Stimulated activated CD8-positive, alpha-beta memory T cell treated with anti-CD3 and anti-CD28 coated beads, Interleukin-4, amount 100 ng/mL, for 48 hours (primary cell): ENCODE measurements around the gene DNAH1.
"Not testable (repeated sequence)": the region's sequence is repeated elsewhere in the genome, so short reads cannot be mapped to it uniquely, and the experiment has no call there.

Source experiments
- DNase-seq: peaks from one replicate; pipeline ENCODE4 v3.0.0-alpha.2; 2020

DNAH1 gene

DNA sequence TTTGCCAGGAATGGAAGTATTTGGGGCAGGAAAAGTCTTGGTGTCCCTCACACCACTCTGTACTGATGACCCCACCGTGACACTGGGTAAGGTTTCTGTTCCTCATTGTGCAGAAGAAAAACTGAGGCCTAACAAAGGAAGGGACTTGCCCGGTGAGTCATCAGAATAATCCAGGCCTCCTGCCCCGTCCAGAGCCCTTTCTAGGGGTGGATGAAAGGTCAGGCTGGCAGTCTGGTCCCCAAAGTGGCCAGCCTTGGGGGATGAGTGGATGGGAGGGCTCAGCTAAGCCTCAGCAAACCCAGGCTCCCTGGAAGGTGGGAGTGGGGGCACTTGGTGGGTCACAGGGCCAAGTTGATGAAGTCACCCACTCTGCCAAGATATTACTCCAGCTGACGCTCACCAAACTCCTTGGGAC, 2.3 kb upstream of the DNAH1 start:
- no peak for DNase-seq

GRCh38 chr3:52314489-52314888, 1.6 kb upstream of the DNAH1 start:
- DNase-seq = no peak

- DNase-seq = no peak
These were observed 1.1 kb upstream of the DNAH1 start for GRCh38 chr3:52315006-52315405.

GRCh38 chr3:52317208-52318000, 1.3 kb downstream of the DNAH1 start:
- DNase-seq = peak; percentile 79

GRCh38 chr3:52318186-52318816, 2.2 kb downstream of the DNAH1 start:
- DNase-seq = no peak

GRCh38 chr3:52319921-52320595, 3.9 kb downstream of the DNAH1 start:
- no peak for DNase-seq

DNA sequence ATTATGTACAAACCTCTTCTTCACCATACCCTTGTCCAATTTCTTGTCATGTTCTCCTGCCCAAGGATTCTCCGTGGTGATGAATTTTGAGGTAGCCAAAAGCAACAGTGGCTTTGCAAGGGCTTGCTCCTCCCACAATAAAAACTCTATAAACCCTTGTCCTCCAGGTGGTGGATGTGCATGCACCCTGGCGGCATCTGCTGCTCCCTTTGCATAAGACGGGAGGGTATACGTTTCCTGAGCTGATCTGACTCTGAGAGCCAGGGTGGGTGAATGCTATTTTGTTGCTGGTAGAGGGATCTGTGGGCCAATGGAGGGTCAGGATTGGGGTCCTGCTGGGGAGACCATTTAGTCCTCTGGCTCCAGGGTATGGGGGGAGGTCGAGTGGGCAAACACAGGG, 5.4 kb downstream of the DNAH1 start:
- no peak for DNase-seq

GRCh38 chr3:52322466-52322865, 6.3 kb downstream of the DNAH1 start:
- no peak for DNase-seq

DNA sequence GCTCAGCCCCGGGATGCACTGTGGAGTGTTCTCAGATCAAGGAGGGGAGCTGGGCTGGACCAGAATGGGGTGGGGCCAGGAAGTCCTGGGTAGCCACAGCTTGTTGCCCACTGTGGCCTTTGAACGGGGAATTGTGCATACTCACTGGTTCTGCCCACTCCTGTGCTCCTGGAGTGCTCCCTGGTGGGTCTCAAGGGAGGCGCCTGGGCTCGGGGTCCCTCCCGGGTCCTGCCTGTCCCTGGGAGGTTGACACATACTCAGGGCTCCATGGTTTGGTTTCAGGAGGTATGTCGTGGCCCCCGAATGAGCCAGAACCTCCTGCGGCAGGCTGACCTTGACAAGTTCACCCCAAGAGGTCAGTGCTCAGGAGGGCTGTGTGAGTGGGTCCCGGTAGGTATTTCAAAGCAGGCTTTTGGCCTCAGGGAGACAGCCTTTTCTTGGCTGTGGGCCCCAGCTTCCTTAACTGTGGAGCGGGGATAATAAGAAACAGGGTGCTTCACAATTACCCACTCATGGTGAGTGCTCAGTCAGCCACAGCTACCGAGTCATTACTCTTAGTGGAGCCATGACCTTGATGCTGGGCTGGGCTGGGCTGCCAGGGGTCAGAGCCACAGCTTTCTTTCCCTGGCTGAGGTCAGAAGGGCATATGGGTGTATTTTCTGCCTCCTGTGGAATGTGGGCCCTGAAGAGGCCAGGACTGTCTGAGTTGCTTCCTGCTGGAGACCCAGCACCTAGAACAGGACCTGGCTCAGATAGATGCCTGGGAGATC, 7.6 kb downstream of the DNAH1 start:
- DNase-seq = no peak

GRCh38 chr3:52324676-52325075, 8.6 kb downstream of the DNAH1 start:
- no peak for DNase-seq

DNA sequence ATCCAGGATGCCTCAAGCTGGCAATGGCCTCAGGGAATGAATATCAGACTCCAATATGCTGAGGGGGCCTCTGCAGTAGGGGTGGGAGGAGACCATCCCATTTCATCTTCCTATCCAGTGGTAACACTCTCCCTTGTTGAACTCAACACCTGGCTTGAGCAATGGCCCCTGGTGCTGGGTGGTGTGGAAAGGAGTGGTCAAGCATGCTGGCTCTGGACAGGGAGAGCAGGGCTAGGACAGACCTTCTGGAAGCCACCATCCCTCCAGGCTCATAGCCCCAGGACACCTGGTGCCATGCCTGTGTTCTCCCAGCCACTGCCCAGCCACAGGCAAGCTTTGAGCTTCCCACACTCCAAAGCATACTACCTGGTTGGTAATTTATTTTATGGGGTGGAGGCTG, 9.6 kb downstream of the DNAH1 start:
- no peak for DNase-seq

GRCh38 chr3:52326976-52327375, 10.9 kb downstream of the DNAH1 start:
- DNase-seq = no peak

DNA sequence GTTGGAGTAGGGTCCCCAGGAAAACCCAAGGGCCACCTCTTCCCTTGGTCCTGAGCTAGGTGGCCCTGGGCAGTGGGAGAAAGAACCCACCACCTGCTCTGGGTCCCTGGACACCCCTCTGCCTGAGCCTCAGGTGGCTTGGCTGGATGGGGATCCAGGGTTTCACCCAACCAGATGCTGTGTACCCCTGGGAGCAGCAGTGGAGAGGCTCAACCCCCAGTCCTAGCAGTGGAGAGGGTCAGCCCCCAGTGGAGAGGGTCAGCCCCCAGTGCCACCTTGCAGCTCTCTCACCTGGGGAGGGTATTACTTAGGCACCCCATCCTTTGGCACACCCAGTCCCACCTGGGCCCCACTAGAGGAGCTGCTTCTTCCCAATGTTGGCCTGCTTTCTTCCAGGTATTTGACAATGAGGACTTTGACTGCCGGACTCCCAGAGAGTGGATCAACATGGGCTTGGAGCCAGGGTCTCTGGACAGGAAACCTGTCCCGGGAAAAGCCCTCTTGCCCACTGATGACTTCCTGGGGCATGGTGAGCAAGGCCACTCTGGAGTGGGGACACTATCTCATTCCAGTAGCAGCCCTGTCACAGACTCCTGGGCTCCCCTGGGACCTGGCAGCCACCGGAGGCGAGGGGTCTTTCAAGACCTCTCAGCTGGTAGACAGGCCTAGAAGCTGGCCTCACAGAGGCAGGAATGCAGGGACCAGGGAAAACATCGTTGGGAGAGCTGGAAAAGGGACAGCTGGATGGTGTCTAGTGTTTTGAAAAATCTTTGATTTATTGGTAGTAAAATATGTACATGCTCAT, 11.6 kb downstream of the DNAH1 start:
- no peak for DNase-seq

DNA sequence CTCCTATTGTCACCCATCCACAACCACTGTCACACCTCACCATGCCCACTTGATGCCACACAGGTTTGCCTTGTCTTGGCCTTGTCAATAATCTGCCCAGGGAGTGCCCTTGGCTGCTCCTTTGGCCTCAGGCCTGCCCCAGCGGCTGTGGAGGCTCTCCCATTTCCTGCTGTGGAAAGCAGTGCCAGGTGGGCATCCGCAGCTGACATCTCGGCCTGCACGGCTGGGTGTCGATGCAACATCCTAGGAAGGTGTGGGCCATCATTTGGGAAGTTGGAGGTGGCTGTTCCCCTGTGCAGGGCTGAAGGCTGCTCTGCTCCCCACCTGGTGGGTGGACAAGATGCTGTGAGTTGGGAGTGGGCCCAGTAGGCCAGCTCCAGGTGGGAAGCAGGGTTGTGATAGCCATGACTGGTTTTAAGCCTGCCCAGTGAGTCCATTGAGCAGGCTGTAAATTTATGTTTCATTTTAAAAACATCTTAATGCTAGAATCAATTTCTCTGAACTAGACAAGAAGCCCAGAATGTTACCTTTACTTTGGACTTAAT, 12.5 kb downstream of the DNAH1 start:
- DNase-seq = no peak

DNA sequence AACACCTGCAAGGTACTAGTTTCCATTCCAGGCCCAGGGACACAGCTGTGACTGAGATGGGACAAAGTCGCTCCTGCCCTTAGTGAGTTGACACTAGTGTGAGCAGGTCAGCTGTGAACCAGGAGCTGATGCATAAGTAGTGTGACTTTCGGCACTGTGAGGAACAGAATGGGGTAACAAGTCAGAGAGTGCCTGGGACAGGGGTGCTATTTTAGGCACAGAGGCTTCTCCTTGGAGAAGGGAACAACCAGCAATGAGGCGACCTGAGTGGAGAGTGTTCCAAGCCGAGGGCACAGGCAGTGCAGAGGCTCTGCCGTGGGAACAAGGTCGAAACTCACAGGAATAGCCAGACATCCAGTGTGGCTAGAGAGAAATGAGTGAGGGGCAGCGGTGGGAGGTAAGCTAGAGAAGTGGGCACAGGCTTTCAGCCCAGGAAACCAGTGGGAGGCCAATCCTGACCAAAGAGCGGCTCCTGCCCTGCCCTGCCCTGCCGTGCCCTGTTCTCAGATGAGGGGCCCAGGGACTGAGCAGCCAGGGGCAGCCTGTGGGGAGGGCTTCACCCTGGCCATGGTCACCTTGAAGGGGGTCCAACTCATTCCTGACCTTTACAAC, 14.2 kb downstream of the DNAH1 start:
- DNase-seq = no peak

GRCh38 chr3:52331091-52331490, 15.0 kb downstream of the DNAH1 start:
- no peak for DNase-seq

DNA sequence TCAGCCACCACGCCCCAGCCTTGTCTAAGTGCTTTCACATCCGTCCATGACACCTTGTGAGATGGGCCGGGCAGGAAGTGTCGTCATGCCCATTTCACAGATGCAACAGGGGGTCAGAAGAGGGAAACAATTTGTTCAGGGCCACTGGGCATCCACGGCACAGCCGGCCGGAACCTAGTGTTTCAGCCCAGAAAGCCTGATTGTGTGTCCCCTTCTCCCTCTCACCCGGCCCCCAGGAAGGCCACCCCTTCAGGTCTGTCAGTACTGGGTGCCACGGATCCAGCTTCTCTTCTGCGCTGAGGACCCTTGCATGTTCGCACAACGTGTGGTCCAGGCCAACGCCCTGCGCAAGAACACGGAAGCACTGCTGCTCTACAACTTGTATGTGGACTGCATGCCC, 15.8 kb downstream of the DNAH1 start:
- no peak for DNase-seq

GRCh38 chr3:52333869-52334557, 17.9 kb downstream of the DNAH1 start:
- no peak for DNase-seq

GRCh38 chr3:52338131-52338530, 22.0 kb downstream of the DNAH1 start:
- not testable (repeated sequence) for DNase-seq

DNA sequence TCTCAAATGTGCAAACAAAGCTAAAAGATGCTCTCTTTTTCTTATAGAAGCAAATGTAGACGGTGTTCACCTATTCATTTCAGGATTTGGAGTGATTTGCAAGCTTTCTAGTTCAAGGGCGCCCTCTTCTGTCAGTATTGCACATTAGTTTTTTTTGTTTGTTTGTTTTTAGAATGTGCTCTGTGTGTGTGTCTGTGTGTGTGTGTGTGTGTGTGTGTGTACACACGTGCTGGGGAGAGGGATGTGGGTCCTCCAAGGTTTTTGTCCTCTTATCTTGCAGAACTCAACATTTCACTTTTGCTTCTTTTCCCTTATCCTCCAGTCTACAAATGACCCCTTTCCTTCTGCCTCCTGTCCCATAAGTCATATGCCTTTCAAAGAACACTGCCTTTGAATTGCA, 23.5 kb downstream of the DNAH1 start:
- peak; percentile 42 for DNase-seq

DNA sequence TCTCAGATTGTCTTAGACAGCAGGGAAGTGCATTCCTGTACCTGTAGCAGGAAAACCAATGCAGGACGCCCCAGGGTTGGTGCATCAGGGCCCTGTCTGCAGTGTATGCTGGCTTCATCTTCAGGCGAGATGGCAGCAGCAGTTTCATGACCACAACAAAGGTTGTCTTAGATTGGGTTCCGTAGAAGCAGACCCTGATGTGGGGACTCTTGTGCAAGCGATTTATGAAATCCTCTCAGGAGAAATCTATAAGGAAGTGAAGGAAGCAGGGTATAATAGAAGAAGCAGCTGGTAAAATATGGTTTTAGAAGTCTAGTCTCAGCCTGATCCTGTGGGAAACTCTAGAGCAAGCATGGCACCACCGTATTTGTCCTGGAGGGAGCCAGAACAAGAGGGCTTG, 25.0 kb downstream of the DNAH1 start:
- DNase-seq = no peak
